Measurements from ENCODE around the gene ADAMTS8.

DNA sequence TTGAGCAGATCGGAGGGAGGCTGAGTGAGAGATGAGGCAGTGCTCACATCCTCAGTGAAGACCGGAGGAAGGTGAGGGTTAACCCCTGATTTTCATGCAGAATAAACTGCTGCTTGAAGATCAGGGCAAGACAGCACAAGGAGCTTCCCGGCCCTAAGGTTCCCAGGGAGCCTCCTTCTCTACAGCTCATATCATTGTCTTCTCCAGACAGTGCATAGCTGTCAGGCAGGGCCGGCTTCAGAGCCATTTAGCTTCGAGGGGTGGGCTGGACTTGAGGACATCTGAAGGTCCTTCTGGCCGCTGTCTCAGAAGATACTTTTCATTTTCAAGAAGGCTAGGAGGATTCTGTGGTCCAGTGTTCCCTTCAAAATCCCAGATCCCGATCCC is 7.2 kb downstream of the ADAMTS8 start:
- TF ChIP-seq, protein P1, sequence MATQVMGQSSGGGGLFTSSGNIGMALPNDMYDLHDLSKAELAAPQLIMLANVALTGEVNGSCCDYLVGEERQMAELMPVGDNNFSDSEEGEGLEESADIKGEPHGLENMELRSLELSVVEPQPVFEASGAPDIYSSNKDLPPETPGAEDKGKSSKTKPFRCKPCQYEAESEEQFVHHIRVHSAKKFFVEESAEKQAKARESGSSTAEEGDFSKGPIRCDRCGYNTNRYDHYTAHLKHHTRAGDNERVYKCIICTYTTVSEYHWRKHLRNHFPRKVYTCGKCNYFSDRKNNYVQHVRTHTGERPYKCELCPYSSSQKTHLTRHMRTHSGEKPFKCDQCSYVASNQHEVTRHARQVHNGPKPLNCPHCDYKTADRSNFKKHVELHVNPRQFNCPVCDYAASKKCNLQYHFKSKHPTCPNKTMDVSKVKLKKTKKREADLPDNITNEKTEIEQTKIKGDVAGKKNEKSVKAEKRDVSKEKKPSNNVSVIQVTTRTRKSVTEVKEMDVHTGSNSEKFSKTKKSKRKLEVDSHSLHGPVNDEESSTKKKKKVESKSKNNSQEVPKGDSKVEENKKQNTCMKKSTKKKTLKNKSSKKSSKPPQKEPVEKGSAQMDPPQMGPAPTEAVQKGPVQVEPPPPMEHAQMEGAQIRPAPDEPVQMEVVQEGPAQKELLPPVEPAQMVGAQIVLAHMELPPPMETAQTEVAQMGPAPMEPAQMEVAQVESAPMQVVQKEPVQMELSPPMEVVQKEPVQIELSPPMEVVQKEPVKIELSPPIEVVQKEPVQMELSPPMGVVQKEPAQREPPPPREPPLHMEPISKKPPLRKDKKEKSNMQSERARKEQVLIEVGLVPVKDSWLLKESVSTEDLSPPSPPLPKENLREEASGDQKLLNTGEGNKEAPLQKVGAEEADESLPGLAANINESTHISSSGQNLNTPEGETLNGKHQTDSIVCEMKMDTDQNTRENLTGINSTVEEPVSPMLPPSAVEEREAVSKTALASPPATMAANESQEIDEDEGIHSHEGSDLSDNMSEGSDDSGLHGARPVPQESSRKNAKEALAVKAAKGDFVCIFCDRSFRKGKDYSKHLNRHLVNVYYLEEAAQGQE (IDR thresholded peaks at IDR 0.05; ENCODE audit: insufficient read depth in 1 of 2, low read depth in 2 of 2, low read length in 2 of 2) = no peak
- no peak for TF ChIP-seq TAF1 (IDR thresholded peaks at IDR 0.05; ENCODE audit: borderline replicate concordance, insufficient read depth, low read length)

Data from PFSK-1 (cell line).